CD4-positive, alpha-beta T cell treated with Interleukin-4 for 1 hour (primary cell): ENCODE data around the gene RWDD3.

Experiments
- DNase-seq, 2 donors: peaks; one replicate each; pipeline ENCODE4 v3.0.0-alpha.2; 2020 to 2022

The RWDD3 gene

GRCh38 chr1:95230768-95231191 is 3.2 kb upstream of the RWDD3 start:
- no peak for DNase-seq

- no peak for DNase-seq
Observed at GRCh38 chr1:95232646-95233318, 1.2 kb upstream of the RWDD3 start.

- no peak for DNase-seq
Observed at GRCh38 chr1:95233319-95233736, 682 bp upstream of the RWDD3 start.

GRCh38 chr1:95236784-95237575 is 3.0 kb downstream of the RWDD3 start:
- no peak for DNase-seq

- no peak for DNase-seq
Observed at GRCh38 chr1:95237981-95238703, 4.1 kb downstream of the RWDD3 start.

GRCh38 chr1:95245029-95245428 is 11.0 kb downstream of the RWDD3 start:
- DNase-seq: no peak

GRCh38 chr1:95246511-95246910 is 12.5 kb downstream of the RWDD3 start:
- DNase-seq: no peak

- no peak for DNase-seq
Observed at GRCh38 chr1:95247607-95248006, 13.6 kb downstream of the RWDD3 start.

- no peak for DNase-seq
Observed at GRCh38 chr1:95249916-95250315, 15.9 kb downstream of the RWDD3 start.

- DNase-seq: no peak
Observed at GRCh38 chr1:95252422-95252821, 18.4 kb downstream of the RWDD3 start.

GRCh38 chr1:95254959-95255358 is 20.9 kb downstream of the RWDD3 start:
- DNase-seq: no peak

GRCh38 chr1:95255826-95256225 is 21.8 kb downstream of the RWDD3 start:
- DNase-seq: no peak

GRCh38 chr1:95257758-95258157 is 23.7 kb downstream of the RWDD3 start:
- no peak for DNase-seq

GRCh38 chr1:95259245-95259644 is 25.2 kb downstream of the RWDD3 start:
- no peak for DNase-seq

GRCh38 chr1:95262913-95263312 is 28.9 kb downstream of the RWDD3 start:
- DNase-seq: no peak

GRCh38 chr1:95263450-95263849 is 29.4 kb downstream of the RWDD3 start:
- no peak for DNase-seq

- no peak for DNase-seq
Observed at GRCh38 chr1:95265106-95265505, 31.1 kb downstream of the RWDD3 start.

GRCh38 chr1:95276429-95276828 is 42.4 kb downstream of the RWDD3 start:
- DNase-seq: no peak

- no peak for DNase-seq
Observed at GRCh38 chr1:95278173-95279006, 44.4 kb downstream of the RWDD3 start.

- no peak for DNase-seq
Observed at GRCh38 chr1:95281781-95282517, 47.9 kb downstream of the RWDD3 start.

- DNase-seq: no peak
Observed at GRCh38 chr1:95282518-95282895, 48.5 kb downstream of the RWDD3 start.

- DNase-seq: no peak
Observed at GRCh38 chr1:95284420-95284819, 50.4 kb downstream of the RWDD3 start.
